Endodermal cell (in vitro differentiated cells): ENCODE measurements around the gene LARP4B. TPM values are rescaled to one million over a fixed set of nuclear protein-coding genes. Genes with fewer than 3 reads are reported as not detected.

Experiments used
- DNase-seq: peaks from one replicate; pipeline ENCODE4 v3.0.0-alpha.2; 2017
- H3K27ac ChIP-seq: 2 replicates; pipeline ENCODE4 v1.5.1; 2013; ENCODE audit warnings: mild to moderate bottlenecking, low read depth, low read length, moderate library complexity
- H3K27me3 ChIP-seq: 2 replicates; pipeline ENCODE4 v1.6.1; 2013; ENCODE audit warnings: mild to moderate bottlenecking, low read length, moderate library complexity; ENCODE audit not compliant: insufficient read depth, control insufficient read depth, poor library complexity, severe bottlenecking
- H3K36me3 ChIP-seq: 2 replicates; pipeline ENCODE4 v1.7.0; 2013; ENCODE audit warnings: mild to moderate bottlenecking, low read length, moderate library complexity; ENCODE audit not compliant: control insufficient read depth, insufficient read depth
- H3K4me1 ChIP-seq: one replicate; pipeline ENCODE4 v1.7.0; 2013; ENCODE audit warnings: low read length; ENCODE audit not compliant: control insufficient read depth, insufficient read depth
- H3K4me3 ChIP-seq: 2 replicates; pipeline ENCODE4 v1.5.1; 2013; ENCODE audit warnings: mild to moderate bottlenecking, low read length, moderate library complexity
- H3K9ac ChIP-seq: 2 replicates; pipeline ENCODE4 v1.6.1; 2013; ENCODE audit warnings: mild to moderate bottlenecking, low read length, moderate library complexity; ENCODE audit not compliant: poor library complexity, severe bottlenecking; ENCODE audit errors: extremely low read depth
- H3K9me3 ChIP-seq: 2 replicates; pipeline ENCODE4 v1.6.1; 2013; ENCODE audit warnings: mild to moderate bottlenecking, low read length, moderate library complexity; ENCODE audit not compliant: control insufficient read depth
- H3K27ac Mint-ChIP-seq: 2 replicates; pipeline ENCODE4 v1.8.0; 2020; ENCODE audit warnings: mixed read lengths
- H3K27me3 Mint-ChIP-seq: 2 replicates; pipeline ENCODE4 v1.8.0; 2021; ENCODE audit warnings: mild to moderate bottlenecking, mixed read lengths; ENCODE audit not compliant: insufficient read depth
- H3K36me3 Mint-ChIP-seq: 2 replicates; pipeline ENCODE4 v1.8.0; 2020; ENCODE audit warnings: low read depth, mixed read lengths
- H3K4me1 Mint-ChIP-seq: 2 replicates; pipeline ENCODE4 v1.8.0; 2020; ENCODE audit warnings: mixed read lengths
- H3K4me3 Mint-ChIP-seq: 2 replicates; pipeline ENCODE4 v1.8.0; 2020; ENCODE audit warnings: mild to moderate bottlenecking, moderate library complexity, mixed read lengths
- H3K9me3 Mint-ChIP-seq: 2 replicates; pipeline ENCODE4 v1.8.0; 2020; ENCODE audit warnings: mild to moderate bottlenecking, mixed read lengths
- CTCF ChIP-seq: fragments of 200-600 bp; sonication (generic); conservative IDR thresholded peaks from 2 replicates; pipeline ENCODE4 v1.5.0; 2021; ENCODE audit warnings: antibody characterized with exemption, mild to moderate bottlenecking
- WGBS, 2 experiments: methylation state at CpG; one replicate each; pipeline versions ENCODE4 v1.1.5 to v1.1.7; 2013; ENCODE audit warnings: missing lambda C conversion rate in 2 of 2, mixed read lengths in 1 of 2; ENCODE audit not compliant: insufficient coverage in 1 of 2, insufficient read length in 1 of 2; 5-methylcytosine and 5-hydroxymethylcytosine counted together
- total RNA-seq, 2 donors: library from RNA; stranded (reverse); fragmentation: NEBNext Ultra II Directional in 1 of 2; extraction: Animal tissue kit (Norgen Biotek cat#: 25700) in 1 of 2; gene quantifications; 2 replicates in 1 of 2; 3 replicates in 1 of 2; pipeline ENCODE4 v1.2.1, GENCODE V29; 2021

The LARP4B gene
- total RNA-seq, 2 donors from 2014 or later, result 94.1 to 94.3 TPM

- no peak for DNase-seq
Measured at GRCh38 chr10:966466-967235, 35.1 kb upstream of the LARP4B start.

GRCh38 chr10:964988-965417, 33.5 kb upstream of the LARP4B start:
- peaks cover 6% of the 10 kb centered on the region for H3K27me3 Mint-ChIP-seq
- DNase-seq, result no peak
- no peaks in the 10 kb centered on the region for H3K36me3 Mint-ChIP-seq
- H3K4me3 ChIP-seq, result no peak overlapping the region
- H3K36me3 ChIP-seq, result no peaks in the 10 kb centered on the region
- no peak overlapping the region for H3K27ac Mint-ChIP-seq
- no peaks in the 10 kb centered on the region for H3K27me3 ChIP-seq
- H3K9me3 Mint-ChIP-seq, result peaks cover 8% of the 10 kb centered on the region
- H3K27ac ChIP-seq, result no peak overlapping the region
- TF ChIP-seq CTCF, result no peak
- peaks cover 12% of the 10 kb centered on the region for H3K4me1 ChIP-seq
- H3K9ac ChIP-seq, result no peak overlapping the region
- H3K4me1 Mint-ChIP-seq, result peaks cover 3% of the 10 kb centered on the region
- no peaks in the 10 kb centered on the region for H3K9me3 ChIP-seq
- H3K4me3 Mint-ChIP-seq, result no peak overlapping the region
- 96% methylated on average over 19 to 20 of the region's 20 CpGs for WGBS, 2 experiments

More at GRCh38 chr10:966466-967235, 35.1 kb upstream of the LARP4B start:
- WGBS, 2 experiments, result 88 to 89% methylated on average over 13 to 20 of the region's 20 CpGs
- H3K4me3 ChIP-seq, result no peak overlapping the region
- Mint-ChIP-seq H3K36me3 (no peaks in the 10 kb centered on the region), H3K4me3 (no peak overlapping the region), H3K27me3 (peaks cover 1% of the 10 kb centered on the region), H3K9me3 (peaks cover 8% of the 10 kb centered on the region), H3K27ac (no peak overlapping the region), H3K4me1 (peaks cover 12% of the 10 kb centered on the region)
- no peaks in the 10 kb centered on the region for H3K36me3 ChIP-seq
- peaks cover 3% of the 10 kb centered on the region for H3K9me3 ChIP-seq
- TF ChIP-seq CTCF, result no peak
- no peak overlapping the region for H3K27ac ChIP-seq
- H3K9ac ChIP-seq, result no peak overlapping the region
- H3K27me3 ChIP-seq, result no peaks in the 10 kb centered on the region
- H3K4me1 ChIP-seq, result peaks cover 18% of the 10 kb centered on the region

- no peak for DNase-seq
- Histone ChIP-seq H3K9me3 (no peaks in the 10 kb centered on the region), H3K27ac (no peak overlapping the region), H3K27me3 (no peaks in the 10 kb centered on the region), H3K36me3 (no peaks in the 10 kb centered on the region), H3K4me3 (no peak overlapping the region), H3K9ac (no peak overlapping the region), H3K4me1 (peaks cover 12% of the 10 kb centered on the region)
- TF ChIP-seq CTCF, result no peak
- Mint-ChIP-seq H3K27ac (peak overlapping the region; percentile 68), H3K27me3 (peaks cover 9% of the 10 kb centered on the region), H3K4me3 (no peak overlapping the region), H3K9me3 (peaks cover 9% of the 10 kb centered on the region), H3K4me1 (peaks cover 2% of the 10 kb centered on the region), H3K36me3 (no peaks in the 10 kb centered on the region)
- 84 to 95% methylated on average over 11 to 15 of the region's 15 CpGs for WGBS, 2 experiments
Measured at GRCh38 chr10:964321-964987, 32.9 kb upstream of the LARP4B start.
